Tibial nerve (tissue), 4 donors: Measurements from ENCODE around the gene TMEM243.

ENCODE experiments used
- EP300 ChIP-seq, 2 donors: sonication (generic); formaldehyde crosslinking; IDR thresholded peaks; one replicate each; pipeline ENCODE4 v1.6.1; 2017; ENCODE audit warnings: antibody characterized with exemption in 2 of 2, mild to moderate bottlenecking in 1 of 2
- POLR2A ChIP-seq, 2 donors: fragments of 450-650 bp; IDR thresholded peaks; one replicate each; pipeline ENCODE4 v1.6.1; 2017; ENCODE audit warnings: antibody characterized with exemption in 2 of 2, mild to moderate bottlenecking in 2 of 2, moderate library complexity in 2 of 2
- TF ChIP-seq, protein P1 (sequence below), 5 experiments: fragments of 200-600 bp in 3 of 5; fragments of 450-650 bp in 2 of 5; sonication (generic) in 3 of 5; IDR thresholded peaks; one replicate each; pipeline ENCODE4 v1.5.1; 2016 to 2019; ENCODE audit warnings: antibody characterized with exemption in 5 of 5, mild to moderate bottlenecking in 3 of 5, moderate library complexity in 2 of 5

DNA sequence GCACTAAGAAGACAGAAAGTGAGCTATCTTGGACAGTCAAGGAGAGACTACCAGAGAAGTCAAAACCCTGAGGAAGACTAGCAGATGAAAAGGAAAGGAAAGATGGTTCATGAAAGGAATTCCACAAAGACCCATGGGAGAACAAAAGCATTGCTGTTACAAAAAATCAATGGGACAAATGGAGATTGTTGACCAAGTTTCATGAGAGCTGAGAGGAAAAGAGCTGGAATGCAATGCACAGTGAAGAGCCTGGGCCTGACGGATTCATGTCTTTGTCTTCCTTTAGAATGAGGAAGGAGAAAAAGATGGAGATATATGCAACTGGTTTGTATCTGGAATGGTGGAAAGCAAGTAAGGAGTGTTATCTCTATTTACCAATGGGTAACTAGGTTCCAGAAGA lies 17.3 kb downstream of the TMEM243 start:
- TF ChIP-seq, protein P1, sequence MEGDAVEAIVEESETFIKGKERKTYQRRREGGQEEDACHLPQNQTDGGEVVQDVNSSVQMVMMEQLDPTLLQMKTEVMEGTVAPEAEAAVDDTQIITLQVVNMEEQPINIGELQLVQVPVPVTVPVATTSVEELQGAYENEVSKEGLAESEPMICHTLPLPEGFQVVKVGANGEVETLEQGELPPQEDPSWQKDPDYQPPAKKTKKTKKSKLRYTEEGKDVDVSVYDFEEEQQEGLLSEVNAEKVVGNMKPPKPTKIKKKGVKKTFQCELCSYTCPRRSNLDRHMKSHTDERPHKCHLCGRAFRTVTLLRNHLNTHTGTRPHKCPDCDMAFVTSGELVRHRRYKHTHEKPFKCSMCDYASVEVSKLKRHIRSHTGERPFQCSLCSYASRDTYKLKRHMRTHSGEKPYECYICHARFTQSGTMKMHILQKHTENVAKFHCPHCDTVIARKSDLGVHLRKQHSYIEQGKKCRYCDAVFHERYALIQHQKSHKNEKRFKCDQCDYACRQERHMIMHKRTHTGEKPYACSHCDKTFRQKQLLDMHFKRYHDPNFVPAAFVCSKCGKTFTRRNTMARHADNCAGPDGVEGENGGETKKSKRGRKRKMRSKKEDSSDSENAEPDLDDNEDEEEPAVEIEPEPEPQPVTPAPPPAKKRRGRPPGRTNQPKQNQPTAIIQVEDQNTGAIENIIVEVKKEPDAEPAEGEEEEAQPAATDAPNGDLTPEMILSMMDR (IDR thresholded peaks at IDR 0.05) = no peak
- no peak for TF ChIP-seq POLR2A (IDR thresholded peaks at IDR 0.05)
- no peak for TF ChIP-seq EP300 (IDR thresholded peaks at IDR 0.05)
